Tibial nerve (tissue), 4 donors: ENCODE data around the gene IFITM2. TPM values are rescaled to one million over a fixed set of nuclear protein-coding genes. Genes with fewer than 3 reads are reported as not detected.

Source experiments
- DNase-seq, 2 donors: peaks; one replicate each; pipeline ENCODE4 v3.0.0-alpha.2; 2019; ENCODE audit warnings: low spot score in 2 of 2
- H3K27ac ChIP-seq, 4 donors: fragments of 200-600 bp; sonication (generic) in 3 of 4; one replicate each; pipeline ENCODE4 v1.5.1; 2017 to 2019; ENCODE audit warnings: mild to moderate bottlenecking in 1 of 4
- H3K27me3 ChIP-seq, 2 donors: fragments of 200-600 bp; sonication (generic) in 1 of 2; one replicate each; pipeline versions ENCODE4 v1.5.1 to v1.6.0; 2017 to 2019
- H3K36me3 ChIP-seq, 3 donors: fragments of 200-600 bp; sonication (generic); one replicate each; pipeline ENCODE4 v1.5.1; 2018 to 2019
- H3K4me1 ChIP-seq, 4 donors: fragments of 200-600 bp; sonication (generic) in 3 of 4; one replicate each; pipeline ENCODE4 v1.5.1; 2017 to 2019
- H3K4me3 ChIP-seq, 4 donors: fragments of 200-600 bp; sonication (generic) in 3 of 4; one replicate each; pipeline ENCODE4 v1.5.1; 2017 to 2019; ENCODE audit warnings: mild to moderate bottlenecking in 1 of 4, moderate library complexity in 1 of 4
- H3K9me3 ChIP-seq, 4 donors: fragments of 200-600 bp; sonication (generic) in 3 of 4; one replicate each; pipeline ENCODE4 v1.5.1; 2017 to 2019
- EP300 ChIP-seq, 2 donors: sonication (generic); formaldehyde crosslinking; IDR thresholded peaks; one replicate each; pipeline ENCODE4 v1.6.1; 2017; ENCODE audit warnings: antibody characterized with exemption in 2 of 2, mild to moderate bottlenecking in 1 of 2
- POLR2A ChIP-seq, 2 donors: fragments of 450-650 bp; IDR thresholded peaks; one replicate each; pipeline ENCODE4 v1.6.1; 2017; ENCODE audit warnings: antibody characterized with exemption in 2 of 2, mild to moderate bottlenecking in 2 of 2, moderate library complexity in 2 of 2
- WGBS, 2 donors: methylation state at CpG; one replicate each; pipeline ENCODE4 v1.1.5; 2018; 5-methylcytosine and 5-hydroxymethylcytosine counted together
- total RNA-seq, 4 donors: library from RNA; depleted of rRNA; stranded (reverse); fragments of >200 nt; gene quantifications; one replicate each; pipeline ENCODE4 v1.1.0, GENCODE V29; 2016
- TF ChIP-seq, protein P1 (sequence below), 5 experiments: fragments of 200-600 bp in 3 of 5; fragments of 450-650 bp in 2 of 5; sonication (generic) in 3 of 5; IDR thresholded peaks; one replicate each; pipeline ENCODE4 v1.5.1; 2016 to 2019; ENCODE audit warnings: antibody characterized with exemption in 5 of 5, mild to moderate bottlenecking in 3 of 5, moderate library complexity in 2 of 5

The IFITM2 gene
- total RNA-seq, 4 donors from 2014 or later, result 258 to 624 (median 292) TPM

DNA sequence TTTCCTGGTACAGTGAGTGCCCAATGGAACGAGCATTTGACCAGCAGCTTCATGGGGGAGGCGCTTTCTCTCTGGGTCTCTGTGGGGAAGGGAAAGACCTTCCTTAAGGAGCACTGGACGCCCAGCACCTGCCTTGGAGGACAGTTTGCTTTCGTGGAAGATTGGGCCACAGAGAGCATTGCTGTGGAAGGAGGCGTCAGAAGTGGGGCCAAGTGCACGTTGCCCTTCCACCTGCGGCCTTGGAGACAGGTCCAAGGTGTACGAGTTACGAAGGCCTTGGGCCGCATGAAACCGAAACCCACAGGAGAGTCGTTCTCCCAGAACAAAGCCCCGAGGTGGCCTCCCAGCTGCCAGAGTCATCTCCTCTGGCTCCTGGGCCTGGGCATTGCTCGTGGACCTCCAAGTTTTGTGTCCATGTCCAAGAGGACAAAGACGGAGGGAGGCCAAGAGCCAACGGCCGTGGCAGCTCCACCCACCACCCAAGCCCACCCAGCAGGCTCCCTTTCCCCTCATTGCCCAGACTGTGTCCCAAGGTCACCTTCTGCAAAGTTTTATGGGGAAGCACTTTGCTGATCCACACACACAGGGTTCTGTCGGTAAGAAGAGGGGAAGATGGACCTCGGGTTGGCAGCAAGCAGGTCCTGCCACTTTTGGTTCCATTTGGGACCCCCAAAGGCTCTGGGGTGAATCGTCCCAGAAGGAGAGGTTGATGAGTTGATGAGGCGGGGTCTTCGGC lies 35.3 kb upstream of the IFITM2 start:
- DNase-seq, result no peak
- TF ChIP-seq, protein P1, sequence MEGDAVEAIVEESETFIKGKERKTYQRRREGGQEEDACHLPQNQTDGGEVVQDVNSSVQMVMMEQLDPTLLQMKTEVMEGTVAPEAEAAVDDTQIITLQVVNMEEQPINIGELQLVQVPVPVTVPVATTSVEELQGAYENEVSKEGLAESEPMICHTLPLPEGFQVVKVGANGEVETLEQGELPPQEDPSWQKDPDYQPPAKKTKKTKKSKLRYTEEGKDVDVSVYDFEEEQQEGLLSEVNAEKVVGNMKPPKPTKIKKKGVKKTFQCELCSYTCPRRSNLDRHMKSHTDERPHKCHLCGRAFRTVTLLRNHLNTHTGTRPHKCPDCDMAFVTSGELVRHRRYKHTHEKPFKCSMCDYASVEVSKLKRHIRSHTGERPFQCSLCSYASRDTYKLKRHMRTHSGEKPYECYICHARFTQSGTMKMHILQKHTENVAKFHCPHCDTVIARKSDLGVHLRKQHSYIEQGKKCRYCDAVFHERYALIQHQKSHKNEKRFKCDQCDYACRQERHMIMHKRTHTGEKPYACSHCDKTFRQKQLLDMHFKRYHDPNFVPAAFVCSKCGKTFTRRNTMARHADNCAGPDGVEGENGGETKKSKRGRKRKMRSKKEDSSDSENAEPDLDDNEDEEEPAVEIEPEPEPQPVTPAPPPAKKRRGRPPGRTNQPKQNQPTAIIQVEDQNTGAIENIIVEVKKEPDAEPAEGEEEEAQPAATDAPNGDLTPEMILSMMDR (IDR thresholded peaks at IDR 0.05), result no peak
- TF ChIP-seq POLR2A (IDR thresholded peaks at IDR 0.05) (no peak), EP300 (IDR thresholded peaks at IDR 0.05) (no peak)
- WGBS, 2 donors, result 88 to 90% methylated on average over 22 of the region's 22 CpGs
- Histone ChIP-seq H3K27me3 (no peaks in the 10 kb centered on the region), H3K9me3 (peaks cover 0 to 4% (median 0%) of the 10 kb centered on the region in 4 donors), H3K4me3 (no peak overlapping the region), H3K27ac (peak overlapping the region in 1 of 4 donors; percentile 87), H3K4me1 (peaks cover 0 to 21% (median 8%) of the 10 kb centered on the region in 4 donors), H3K36me3 (no peaks in the 10 kb centered on the region)

DNA sequence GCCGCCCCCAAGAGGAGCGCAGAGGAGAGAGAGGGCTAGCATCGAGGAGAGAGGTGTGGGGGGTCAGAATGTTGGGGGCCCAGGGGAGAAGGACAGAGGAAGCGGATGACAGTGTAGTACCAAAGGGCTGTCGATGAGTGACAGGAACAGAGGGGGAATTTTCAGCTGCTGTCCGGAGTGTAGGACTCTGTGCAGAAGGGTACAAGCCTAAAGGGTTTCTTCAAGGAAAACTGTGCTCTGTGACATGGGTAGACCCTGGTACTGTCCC lies 34.8 kb upstream of the IFITM2 start:
- no peaks in the 10 kb centered on the region for H3K36me3 ChIP-seq
- DNase-seq, result no peak
- WGBS, 2 donors, result 64 to 73% methylated on average over 6 of the region's 6 CpGs

DNA sequence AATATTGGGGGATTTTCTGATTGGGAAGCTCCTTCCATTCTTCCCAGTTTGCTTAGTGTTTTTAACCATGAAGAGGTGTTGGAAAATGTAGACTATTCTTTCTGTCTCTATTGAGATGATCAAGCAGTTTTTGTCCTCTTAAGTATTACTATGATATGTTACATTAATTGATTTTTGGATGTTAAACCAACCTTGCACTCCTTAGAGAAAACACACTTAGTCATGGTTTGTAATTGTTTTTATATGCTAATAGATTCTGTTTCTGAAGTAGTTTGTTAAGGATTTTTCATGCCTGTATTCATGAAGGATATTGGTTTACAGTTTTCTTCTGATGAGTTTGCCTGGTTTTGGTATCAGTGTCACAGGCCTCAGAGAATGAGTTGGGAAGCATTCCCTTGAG lies 31.4 kb upstream of the IFITM2 start:
- Histone ChIP-seq H3K4me1 (peaks cover 0 to 26% (median 21%) of the 10 kb centered on the region in 4 donors), H3K27me3 (peaks cover 0 to 35% of the 10 kb centered on the region in 2 donors), H3K9me3 (peaks cover 0 to 4% (median 0%) of the 10 kb centered on the region in 4 donors), H3K27ac (no peak overlapping the region), H3K4me3 (no peak overlapping the region), H3K36me3 (no peaks in the 10 kb centered on the region)
- no peak for DNase-seq
- TF ChIP-seq POLR2A (IDR thresholded peaks at IDR 0.05), result no peak
- no peak for TF ChIP-seq EP300 (IDR thresholded peaks at IDR 0.05)
- TF ChIP-seq, protein P1 (IDR thresholded peaks at IDR 0.05), result no peak

More for the DNA sequence above, 34.8 kb upstream of the IFITM2 start:
- H3K9me3 ChIP-seq, result peaks cover 0 to 4% (median 0%) of the 10 kb centered on the region in 4 donors
- H3K4me3 ChIP-seq, result no peak overlapping the region
- TF ChIP-seq POLR2A (IDR thresholded peaks at IDR 0.05), result no peak
- TF ChIP-seq, protein P1 (IDR thresholded peaks at IDR 0.05), result no peak
- no peak for TF ChIP-seq EP300 (IDR thresholded peaks at IDR 0.05)
- H3K27me3 ChIP-seq, result peaks cover 0 to 3% of the 10 kb centered on the region in 2 donors
- peaks cover 0 to 16% (median 7%) of the 10 kb centered on the region in 4 donors for H3K4me1 ChIP-seq
- peak overlapping the region in 1 of 4 donors; percentile 40 for H3K27ac ChIP-seq

DNA sequence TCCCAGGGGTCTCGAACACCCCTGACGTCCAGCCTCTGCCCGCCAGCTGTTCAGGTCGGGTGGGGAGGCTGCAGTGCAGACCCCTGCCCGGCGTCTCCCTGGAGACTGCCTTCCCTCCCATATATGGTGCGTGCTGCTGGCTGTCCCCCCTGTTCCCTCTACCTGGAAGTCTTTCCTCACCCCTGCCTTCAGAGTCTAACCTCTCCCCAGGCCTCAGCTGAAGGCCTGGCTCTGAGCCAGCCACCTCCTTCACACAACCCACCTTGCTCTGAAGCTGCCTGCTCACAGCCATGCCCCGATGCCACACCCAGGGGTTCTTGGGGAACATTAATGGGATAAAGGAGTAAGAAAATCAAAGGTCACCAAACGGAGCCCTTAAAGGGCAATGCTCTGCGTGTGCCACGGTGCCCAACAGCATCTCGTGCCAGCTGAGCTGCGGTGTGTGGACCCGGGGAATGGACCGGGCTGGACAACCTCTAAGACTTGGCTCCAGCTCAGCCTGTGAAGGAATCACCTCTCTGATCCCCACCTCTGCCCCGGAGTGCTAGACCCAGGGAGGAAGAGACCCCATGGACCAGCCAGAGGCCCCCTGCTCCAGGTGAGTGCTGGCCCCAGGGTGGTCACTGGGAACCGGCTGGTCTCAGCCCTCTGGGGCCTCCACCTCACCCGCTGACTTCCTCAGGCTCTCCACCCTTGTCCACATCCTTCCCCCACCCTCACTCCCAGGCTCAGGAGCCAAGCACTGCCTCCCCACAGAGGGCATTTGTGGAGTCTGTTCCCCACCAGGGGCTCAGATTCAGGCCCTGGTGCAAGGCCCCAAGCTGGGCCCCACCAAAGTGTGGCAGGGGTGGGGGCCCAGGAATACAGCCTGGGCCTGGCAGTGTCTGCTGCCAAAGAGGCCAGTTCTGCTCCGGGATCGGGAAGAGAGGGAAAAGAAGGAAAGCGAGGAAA lies 29.3 kb upstream of the IFITM2 start, which contains the start of gene NLRP6:
NLRP6 (plus strand) TSS at position 407 of the 951 bp plus-strand sequence; CDS start at position 570, 163 bp downstream.
- 69 to 82% methylated on average over 15 to 21 of the region's 21 CpGs for WGBS, 2 donors
- TF ChIP-seq POLR2A (IDR thresholded peaks at IDR 0.05) (no peak), EP300 (IDR thresholded peaks at IDR 0.05) (no peak)
- TF ChIP-seq, protein P1 (IDR thresholded peaks at IDR 0.05), result no peak
- peak within 1 kb of the TSS in 1 of 4 donors; percentile 71 for H3K27ac ChIP-seq
- H3K36me3 ChIP-seq, result no peaks in the 10 kb centered on the region
- H3K9me3 ChIP-seq, result peaks cover 0 to 4% (median 0%) of the 10 kb centered on the region in 4 donors
- peaks cover 0 to 30% (median 24%) of the 10 kb centered on the region in 4 donors for H3K4me1 ChIP-seq
- peaks cover 4 to 54% of the 10 kb centered on the region in 2 donors for H3K27me3 ChIP-seq
- DNase-seq, result peak in 1 of 2 donors; percentile 12
- peak within 1 kb of the TSS in 2 of 4 donors; percentile 37 to 62 for H3K4me3 ChIP-seq
